HEK293T (cell line): ENCODE data around the gene GREB1L.

ENCODE experiments used
- CTCF ChIA-PET: fragments of 350-600 bp; formaldehyde crosslinking; extraction: SDS; loops from one replicate; lab custom pipeline; 2021; ENCODE audit warnings: antibody characterized with exemption, inconsistent platforms; lab: Yijun Ruan, JAX
- POLR2A ChIA-PET: fragments of 350-600 bp; formaldehyde crosslinking; extraction: SDS; loops from one replicate; lab custom pipeline; 2020; ENCODE audit warnings: antibody characterized with exemption, inconsistent platforms; lab: Yijun Ruan, JAX
- DNase-seq: peaks from one replicate; pipeline ENCODE4 v3.0.0; 2012; ENCODE audit warnings: mixed read lengths; ENCODE audit errors: extremely low spot score
- ARNT ChIP-seq: fragments of 450-650 bp; IDR thresholded peaks from 2 replicates; pipeline ENCODE4 v1.6.1; 2017; ENCODE audit warnings: mild to moderate bottlenecking
- BHLHE40 ChIP-seq: fragments of 450-650 bp; IDR thresholded peaks from 2 replicates; pipeline ENCODE4 v1.6.1; 2016; ENCODE audit warnings: mild to moderate bottlenecking, moderate library complexity, borderline replicate concordance
- CTBP1 ChIP-seq: fragments of 450-650 bp; IDR thresholded peaks from 2 replicates; pipeline ENCODE4 v1.6.1; 2016; ENCODE audit warnings: borderline replicate concordance
- ELF4 ChIP-seq: fragments of 450-650 bp; IDR thresholded peaks from 2 replicates; pipeline ENCODE4 v1.6.1; 2017; ENCODE audit warnings: antibody characterized with exemption
- FOXA1 ChIP-seq: fragments of 450-650 bp; IDR thresholded peaks from 2 replicates; pipeline ENCODE4 v1.6.1; 2016; ENCODE audit warnings: mild to moderate bottlenecking
- FOXK2 ChIP-seq: fragments of 450-650 bp; IDR thresholded peaks from 2 replicates; pipeline ENCODE4 v1.6.1; 2016; ENCODE audit warnings: mild to moderate bottlenecking
- FOXM1 ChIP-seq: fragments of 450-650 bp; IDR thresholded peaks from 2 replicates; pipeline ENCODE4 v1.6.1; 2017; ENCODE audit warnings: mild to moderate bottlenecking, borderline replicate concordance
- HDGF ChIP-seq: fragments of 450-650 bp; IDR thresholded peaks from 2 replicates; pipeline ENCODE4 v1.6.1; 2017; ENCODE audit warnings: antibody characterized with exemption, borderline replicate concordance
- L3MBTL2 ChIP-seq: fragments of 450-650 bp; conservative IDR thresholded peaks from 2 replicates; pipeline ENCODE4 v1.6.1; 2016; ENCODE audit warnings: mild to moderate bottlenecking
- LEF1 ChIP-seq: fragments of 450-650 bp; IDR thresholded peaks from 2 replicates; pipeline ENCODE4 v1.6.1; 2017; ENCODE audit warnings: mild to moderate bottlenecking, borderline replicate concordance
- NFRKB ChIP-seq: fragments of 450-650 bp; IDR thresholded peaks from 2 replicates; pipeline ENCODE4 v1.6.1; 2016; ENCODE audit warnings: mild to moderate bottlenecking, moderate library complexity
- PKNOX1 ChIP-seq: fragments of 450-650 bp; IDR thresholded peaks from 2 replicates; pipeline ENCODE4 v1.6.1; 2016
- SP1 ChIP-seq: fragments of 450-650 bp; IDR thresholded peaks from 2 replicates; pipeline ENCODE4 v1.6.1; 2017
- SUZ12 ChIP-seq: fragments of 450-650 bp; IDR thresholded peaks from 2 replicates; pipeline ENCODE4 v1.6.1; 2016; ENCODE audit warnings: mild to moderate bottlenecking
- TARDBP ChIP-seq: fragments of 450-650 bp; IDR thresholded peaks from 2 replicates; pipeline ENCODE4 v1.6.1; 2016
- ZNF384 ChIP-seq: fragments of 450-650 bp; IDR thresholded peaks from 2 replicates; pipeline ENCODE4 v1.6.1; 2016

GREB1L gene

GRCh38 chr18:21359746-21360145, 117.7 kb downstream of the GREB1L start:
- ChIA-PET POLR2A (no interaction called here), CTCF (no interaction called here)
- TF ChIP-seq NFRKB (no peak), ARNT (no peak), FOXM1 (no peak), BHLHE40 (no peak), ZNF384 (no peak), SP1 (no peak), PKNOX1 (no peak), FOXK2 (no peak), ELF4 (no peak), SUZ12 (no peak), FOXA1 (no peak), HDGF (no peak), TARDBP (no peak), LEF1 (no peak), CTBP1 (no peak), L3MBTL2 (no peak)
- DNase-seq = no peak

GRCh38 chr18:21361307-21361880, 119.4 kb downstream of the GREB1L start:
- CTCF ChIA-PET = interaction anchor here (0.7 kb wide), 1 partner anchor 10 kb away, joined by 4 read pairs; no protein-coding TSS in a partner anchor
- POLR2A ChIA-PET = no interaction called here
- DNase-seq = peak; percentile 32
- TF ChIP-seq ELF4 (no peak), ARNT (no peak), FOXA1 (no peak), LEF1 (no peak), NFRKB (no peak), FOXK2 (no peak), PKNOX1 (peak; percentile 53)

GRCh38 chr18:21362831-21363230, 120.8 kb downstream of the GREB1L start:
- POLR2A ChIA-PET = interaction anchor here (0.7 kb wide), 1 partner anchor 251 kb away, joined by 3 read pairs; the partner anchor contains the start of gene ROCK1
- no peak for DNase-seq
- TF ChIP-seq SP1 = no peak
- no peak for TF ChIP-seq NFRKB
- no peak for TF ChIP-seq TARDBP
- no peak for TF ChIP-seq ELF4
- no peak for TF ChIP-seq L3MBTL2
- no peak for TF ChIP-seq PKNOX1
- no peak for TF ChIP-seq FOXM1
- TF ChIP-seq LEF1 = no peak
- no peak for TF ChIP-seq BHLHE40
- TF ChIP-seq CTBP1 = no peak
- no peak for TF ChIP-seq SUZ12
- no peak for TF ChIP-seq ZNF384
- CTCF ChIA-PET = no interaction called here

- ChIA-PET POLR2A (no interaction called here), CTCF (no interaction called here)
- no peak for TF ChIP-seq HDGF
- TF ChIP-seq NFRKB = no peak
- TF ChIP-seq FOXM1 = no peak
- TF ChIP-seq PKNOX1 = peak; percentile 89
- TF ChIP-seq LEF1 = no peak
- TF ChIP-seq CTBP1 = no peak
- no peak for TF ChIP-seq ARNT
- DNase-seq = peak; percentile 42
These were observed 121.3 kb downstream of the GREB1L start for GRCh38 chr18:21363348-21363747.

- ChIA-PET POLR2A (no interaction called here), CTCF (no interaction called here)
These were observed 122.4 kb downstream of the GREB1L start for GRCh38 chr18:21364471-21364870.

More at GRCh38 chr18:21364471-21364870, 122.4 kb downstream of the GREB1L start:
- TF ChIP-seq LEF1 = no peak
- TF ChIP-seq FOXK2 = no peak
- TF ChIP-seq SP1 = no peak
- no peak for TF ChIP-seq FOXM1
- TF ChIP-seq TARDBP = no peak
- no peak for TF ChIP-seq BHLHE40
- no peak for TF ChIP-seq L3MBTL2
- TF ChIP-seq ARNT = no peak
- no peak for TF ChIP-seq ELF4
- TF ChIP-seq HDGF = no peak
- TF ChIP-seq CTBP1 = no peak
- no peak for TF ChIP-seq PKNOX1
- TF ChIP-seq NFRKB = no peak
- TF ChIP-seq FOXA1 = no peak
- TF ChIP-seq SUZ12 = no peak
- no peak for TF ChIP-seq ZNF384
- no peak for DNase-seq
